Ishikawa (cell line): ENCODE measurements around the gene TIMP2.

Experiments used
- CEBPB ChIP-seq: IDR thresholded peaks from 2 replicates; pipeline ENCODE4 v1.6.1; 2012
- CREB1 ChIP-seq: IDR thresholded peaks from 2 replicates; pipeline ENCODE4 v1.6.1; 2012; ENCODE audit warnings: low read depth
- EGR1 ChIP-seq: IDR thresholded peaks from 2 replicates; pipeline ENCODE4 v1.6.1; 2012
- EP300 ChIP-seq: IDR thresholded peaks from 2 replicates; pipeline ENCODE4 v1.6.1; 2012; ENCODE audit warnings: borderline replicate concordance
- FOXM1 ChIP-seq: IDR thresholded peaks from 2 replicates; pipeline ENCODE4 v1.6.1; 2012; ENCODE audit warnings: low read depth, borderline replicate concordance
- MAX ChIP-seq: IDR thresholded peaks from 2 replicates; pipeline ENCODE4 v1.6.1; 2012
- NFIC ChIP-seq: IDR thresholded peaks from 2 replicates; pipeline ENCODE4 v1.6.1; 2012
- RAD21 ChIP-seq: IDR thresholded peaks from 2 replicates; pipeline ENCODE4 v1.6.1; 2012; ENCODE audit warnings: low read depth
- TAF1 ChIP-seq: IDR thresholded peaks from 2 replicates; pipeline ENCODE4 v1.6.1; 2012; ENCODE audit warnings: low read depth, mild to moderate bottlenecking
- TCF12 ChIP-seq: IDR thresholded peaks from 2 replicates; pipeline ENCODE4 v1.6.1; 2012; ENCODE audit warnings: low read depth
- TEAD4 ChIP-seq: IDR thresholded peaks from 2 replicates; pipeline ENCODE4 v1.6.1; 2012
- YY1 ChIP-seq: IDR thresholded peaks from 2 replicates; pipeline ENCODE4 v1.6.1; 2012; ENCODE audit warnings: low read depth
- ZBTB7A ChIP-seq: IDR thresholded peaks from 2 replicates; pipeline ENCODE4 v1.6.1; 2012; ENCODE audit warnings: low read depth
- TF ChIP-seq, protein P1 (sequence below): IDR thresholded peaks from 2 replicates; pipeline ENCODE4 v1.6.1; 2012
- TF ChIP-seq, protein P2 (sequence below): IDR thresholded peaks from 2 replicates; pipeline ENCODE4 v1.6.1; 2012; ENCODE audit warnings: low read depth, mild to moderate bottlenecking

TIMP2 gene

GRCh38 chr17:78924481-78925151, 571 bp downstream of the TIMP2 start:
- TF ChIP-seq TEAD4 (peak; percentile 52), YY1 (no peak), EGR1 (no peak), MAX (peak; percentile 65)

- TF ChIP-seq CREB1: no peak
- no peak for TF ChIP-seq YY1
- 0 out of 2 replicates have a peak, but pooled peaks have one; percentile 11 for TF ChIP-seq TCF12
- TF ChIP-seq NFIC: 0 out of 2 replicates have a peak, but pooled peaks have one; percentile 6
- 0 out of 2 replicates have a peak, but pooled peaks have one; percentile 11 for TF ChIP-seq EGR1
- TF ChIP-seq RAD21: no peak
- TF ChIP-seq MAX: peak; percentile 11; the same call in 1 of the 2 replicates
- no peak for TF ChIP-seq CEBPB
- TF ChIP-seq FOXM1: no peak
- TF ChIP-seq ZBTB7A: peak; percentile 88; the same call in 1 of the 2 replicates
- TF ChIP-seq, protein P1, sequence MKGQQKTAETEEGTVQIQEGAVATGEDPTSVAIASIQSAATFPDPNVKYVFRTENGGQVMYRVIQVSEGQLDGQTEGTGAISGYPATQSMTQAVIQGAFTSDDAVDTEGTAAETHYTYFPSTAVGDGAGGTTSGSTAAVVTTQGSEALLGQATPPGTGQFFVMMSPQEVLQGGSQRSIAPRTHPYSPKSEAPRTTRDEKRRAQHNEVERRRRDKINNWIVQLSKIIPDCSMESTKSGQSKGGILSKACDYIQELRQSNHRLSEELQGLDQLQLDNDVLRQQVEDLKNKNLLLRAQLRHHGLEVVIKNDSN: 0 out of 2 replicates have a peak, but pooled peaks have one; percentile 3
- no peak; the same call in 1 of the 2 replicates for TF ChIP-seq TEAD4
- no peak for TF ChIP-seq EP300
- TF ChIP-seq TAF1: no peak
- TF ChIP-seq, protein P2, sequence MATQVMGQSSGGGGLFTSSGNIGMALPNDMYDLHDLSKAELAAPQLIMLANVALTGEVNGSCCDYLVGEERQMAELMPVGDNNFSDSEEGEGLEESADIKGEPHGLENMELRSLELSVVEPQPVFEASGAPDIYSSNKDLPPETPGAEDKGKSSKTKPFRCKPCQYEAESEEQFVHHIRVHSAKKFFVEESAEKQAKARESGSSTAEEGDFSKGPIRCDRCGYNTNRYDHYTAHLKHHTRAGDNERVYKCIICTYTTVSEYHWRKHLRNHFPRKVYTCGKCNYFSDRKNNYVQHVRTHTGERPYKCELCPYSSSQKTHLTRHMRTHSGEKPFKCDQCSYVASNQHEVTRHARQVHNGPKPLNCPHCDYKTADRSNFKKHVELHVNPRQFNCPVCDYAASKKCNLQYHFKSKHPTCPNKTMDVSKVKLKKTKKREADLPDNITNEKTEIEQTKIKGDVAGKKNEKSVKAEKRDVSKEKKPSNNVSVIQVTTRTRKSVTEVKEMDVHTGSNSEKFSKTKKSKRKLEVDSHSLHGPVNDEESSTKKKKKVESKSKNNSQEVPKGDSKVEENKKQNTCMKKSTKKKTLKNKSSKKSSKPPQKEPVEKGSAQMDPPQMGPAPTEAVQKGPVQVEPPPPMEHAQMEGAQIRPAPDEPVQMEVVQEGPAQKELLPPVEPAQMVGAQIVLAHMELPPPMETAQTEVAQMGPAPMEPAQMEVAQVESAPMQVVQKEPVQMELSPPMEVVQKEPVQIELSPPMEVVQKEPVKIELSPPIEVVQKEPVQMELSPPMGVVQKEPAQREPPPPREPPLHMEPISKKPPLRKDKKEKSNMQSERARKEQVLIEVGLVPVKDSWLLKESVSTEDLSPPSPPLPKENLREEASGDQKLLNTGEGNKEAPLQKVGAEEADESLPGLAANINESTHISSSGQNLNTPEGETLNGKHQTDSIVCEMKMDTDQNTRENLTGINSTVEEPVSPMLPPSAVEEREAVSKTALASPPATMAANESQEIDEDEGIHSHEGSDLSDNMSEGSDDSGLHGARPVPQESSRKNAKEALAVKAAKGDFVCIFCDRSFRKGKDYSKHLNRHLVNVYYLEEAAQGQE: no peak
Measured at GRCh38 chr17:78923660-78924453, 1.3 kb downstream of the TIMP2 start.

DNA sequence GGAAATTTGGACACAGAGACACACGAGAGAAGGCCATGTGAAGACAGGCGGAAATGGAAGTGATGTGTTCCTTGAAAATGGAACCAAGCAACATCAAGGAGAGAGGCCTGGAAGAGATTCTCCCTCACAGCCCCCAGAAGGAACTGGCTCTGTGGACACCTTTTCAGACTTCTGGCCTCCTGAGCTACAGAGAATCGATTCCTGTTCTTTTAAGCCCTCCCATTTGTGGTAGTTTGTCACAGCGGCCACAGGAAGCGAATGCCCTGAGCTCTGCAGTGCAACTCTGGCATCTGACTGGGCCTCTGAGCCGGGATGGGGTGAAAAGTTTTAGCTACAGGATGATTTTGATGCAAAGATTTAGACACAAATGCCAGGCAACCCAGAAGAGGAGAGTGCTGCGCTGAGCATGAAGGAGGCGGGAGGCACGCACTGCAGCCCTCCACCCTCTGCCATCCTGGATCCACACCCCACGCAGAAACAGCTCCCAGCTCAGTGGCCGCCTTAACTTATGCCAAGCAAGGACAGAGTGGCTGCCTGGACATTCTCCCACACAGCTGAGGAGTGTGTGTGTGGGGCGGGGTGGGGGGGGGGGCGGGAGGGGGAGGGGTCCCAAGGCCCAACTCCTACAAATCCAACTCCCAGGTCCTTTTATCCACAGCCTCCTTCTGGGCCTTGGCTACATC, 2.2 kb downstream of the TIMP2 start:
- TF ChIP-seq YY1: no peak
- TF ChIP-seq, protein P1: no peak
- TF ChIP-seq, protein P2: no peak
- no peak for TF ChIP-seq TCF12
- no peak for TF ChIP-seq EGR1
- no peak for TF ChIP-seq ZBTB7A
- no peak for TF ChIP-seq NFIC
- no peak for TF ChIP-seq CEBPB
- no peak for TF ChIP-seq CREB1
- TF ChIP-seq MAX: no peak
- no peak for TF ChIP-seq FOXM1
- no peak for TF ChIP-seq RAD21
- TF ChIP-seq TAF1: no peak

DNA sequence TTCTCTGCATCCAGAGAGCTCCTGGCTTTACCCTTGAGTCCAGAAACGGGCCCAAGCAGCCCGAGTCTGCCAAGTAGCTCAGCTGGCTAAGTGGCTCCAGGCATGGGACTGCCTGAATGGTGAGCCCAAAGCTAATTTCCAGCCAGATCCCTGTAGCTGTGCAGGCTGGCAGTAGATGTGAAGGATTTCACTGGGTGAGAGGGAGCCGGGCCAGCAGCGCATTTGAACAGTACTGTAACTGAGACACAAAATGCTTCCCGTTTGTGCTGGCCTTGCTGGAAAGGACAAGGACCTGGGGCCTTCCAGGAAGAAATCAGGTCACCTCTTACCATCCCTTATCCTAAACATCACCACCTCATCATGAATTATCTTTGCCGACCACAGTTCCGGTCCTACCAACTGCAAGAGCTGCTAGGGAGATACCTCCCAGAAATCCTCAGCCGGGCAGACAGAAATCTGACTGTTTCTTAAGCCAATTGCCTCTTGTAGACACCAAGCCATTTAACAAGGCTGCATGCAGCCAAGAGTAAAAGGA, 3.7 kb downstream of the TIMP2 start:
- no peak for TF ChIP-seq TEAD4
- no peak for TF ChIP-seq NFIC
- TF ChIP-seq, protein P1: no peak
- no peak for TF ChIP-seq CEBPB
- TF ChIP-seq FOXM1: no peak
- no peak for TF ChIP-seq RAD21
- no peak for TF ChIP-seq EGR1
- TF ChIP-seq EP300: no peak

GRCh38 chr17:78920528-78920927, 4.7 kb downstream of the TIMP2 start:
- TF ChIP-seq TAF1: no peak
- TF ChIP-seq TCF12: no peak
- no peak for TF ChIP-seq FOXM1
- no peak for TF ChIP-seq RAD21
- no peak for TF ChIP-seq MAX
- TF ChIP-seq ZBTB7A: no peak
- no peak for TF ChIP-seq EGR1
- TF ChIP-seq YY1: no peak
